HG03135 (cell line): Measurements from ENCODE around the gene TPCN2.

Experiments used
- ATAC-seq: cut with Tn5 transposase; IDR thresholded peaks from one replicate; pipeline ENCODE4 v1.9.1; 2021; ENCODE audit warnings: mild to moderate bottlenecking, moderate library complexity; ENCODE audit not compliant: unreplicated experiment

TPCN2 gene

GRCh38 chr11:69035946-69036340 is 12.8 kb upstream of the TPCN2 start:
- ATAC-seq: no peak

GRCh38 chr11:69037074-69037473 is 11.7 kb upstream of the TPCN2 start:
- no peak for ATAC-seq

- ATAC-seq: no peak
Measured at GRCh38 chr11:69037544-69037943, 11.2 kb upstream of the TPCN2 start.

GRCh38 chr11:69039501-69039900 is 9.2 kb upstream of the TPCN2 start:
- no peak for ATAC-seq

GRCh38 chr11:69040051-69040450 is 8.7 kb upstream of the TPCN2 start:
- ATAC-seq: no peak

GRCh38 chr11:69040581-69041260 is 8.0 kb upstream of the TPCN2 start:
- no peak for ATAC-seq

GRCh38 chr11:69041516-69041915 is 7.2 kb upstream of the TPCN2 start:
- ATAC-seq: no peak

GRCh38 chr11:69044111-69045013 is 4.4 kb upstream of the TPCN2 start:
- ATAC-seq: no peak

- ATAC-seq: no peak
Measured at GRCh38 chr11:69048031-69048693, 570 bp upstream of the TPCN2 start.

- ATAC-seq: no peak
Measured at GRCh38 chr11:69049490-69049867, 747 bp downstream of the TPCN2 start.

- no peak for ATAC-seq
Measured at GRCh38 chr11:69050592-69051380, 2.1 kb downstream of the TPCN2 start.

GRCh38 chr11:69051381-69052342 is 2.9 kb downstream of the TPCN2 start:
- no peak for ATAC-seq

- no peak for ATAC-seq
Measured at GRCh38 chr11:69052343-69053168, 3.8 kb downstream of the TPCN2 start.

- ATAC-seq: no peak
Measured at GRCh38 chr11:69053169-69053477, 4.4 kb downstream of the TPCN2 start.

- ATAC-seq: no peak
Measured at GRCh38 chr11:69053546-69054396, 5.0 kb downstream of the TPCN2 start.

- no peak for ATAC-seq
Measured at GRCh38 chr11:69054397-69055211, 5.9 kb downstream of the TPCN2 start.

- ATAC-seq: no peak
Measured at GRCh38 chr11:69055212-69055586, 6.5 kb downstream of the TPCN2 start.
